HepG2 (cell line): ENCODE measurements around the gene HIC1.

Source experiments
- ESRRA ChIP-seq: sonication (generic); formaldehyde crosslinking; IDR thresholded peaks from 2 replicates; pipeline ENCODE4 v1.5.1; 2020; ENCODE audit warnings: mild to moderate bottlenecking, low read depth, missing genetic modification reagents
- GABPA ChIP-seq, 2 experiments: IDR thresholded peaks; 2 replicates each; pipeline ENCODE4 v1.6.1; 2011 to 2016; ENCODE audit warnings: low read depth in 2 of 2, low read length in 1 of 2, missing biosample characterization in 1 of 2, missing genetic modification characterization in 1 of 2
- HOMEZ ChIP-seq: IDR thresholded peaks from 2 replicates; pipeline ENCODE4 v1.6.1; 2016; ENCODE audit warnings: low read depth
- JUN ChIP-seq: sonication (generic); formaldehyde crosslinking; IDR thresholded peaks from 2 replicates; pipeline ENCODE4 v1.4.0; 2020; ENCODE audit warnings: mild to moderate bottlenecking, missing genetic modification reagents
- MTA3 ChIP-seq: sonication (generic); formaldehyde crosslinking; IDR thresholded peaks from 2 replicates; pipeline ENCODE4 v1.4.0; 2020; ENCODE audit warnings: missing genetic modification reagents
- POLR2AphosphoS5 ChIP-seq: IDR thresholded peaks from 2 replicates; pipeline ENCODE4 v1.6.1; 2012; ENCODE audit warnings: low read depth, low read length
- TCF12 ChIP-seq, 2 experiments: fragments of 450-650 bp in 1 of 2; sonication (generic) in 1 of 2; formaldehyde crosslinking in 1 of 2; IDR thresholded peaks; 2 replicates each; pipeline versions ENCODE4 v1.6.1 to v1.8.0; 2017 to 2022; ENCODE audit warnings: antibody characterized with exemption in 1 of 2, mild to moderate bottlenecking in 1 of 2, missing genetic modification reagents in 1 of 2, moderate library complexity in 1 of 2
- ZBTB26 ChIP-seq: IDR thresholded peaks from 2 replicates; pipeline ENCODE4 v1.6.1; 2016; ENCODE audit warnings: missing compliant biosample characterization, missing genetic modification reagents, borderline replicate concordance
- ZNF354B ChIP-seq: sonication (generic); formaldehyde crosslinking; IDR thresholded peaks from 2 replicates; pipeline ENCODE4 v1.8.0; 2022; ENCODE audit warnings: mild to moderate bottlenecking, missing genetic modification reagents
- ZNF430 ChIP-seq: sonication (generic); formaldehyde crosslinking; IDR thresholded peaks from 2 replicates; pipeline ENCODE4 v1.9.0; 2021; ENCODE audit warnings: mild to moderate bottlenecking, missing genetic modification reagents
- ZNF546 ChIP-seq: sonication (generic); formaldehyde crosslinking; conservative IDR thresholded peaks from 2 replicates; pipeline ENCODE4 v1.8.1; 2023; ENCODE audit warnings: mild to moderate bottlenecking, missing genetic modification reagents

GRCh38 chr17:2063261-2064146 lies 8.6 kb downstream of the HIC1 start:
- TF ChIP-seq ZNF354B (CRISPR knock-in tag) (no peak), ZBTB26 (CRISPR knock-in tag) (no peak), ZNF546 (CRISPR knock-in tag) (no peak), JUN (no peak), POLR2AphosphoS5 (no peak), MTA3 (CRISPR knock-in tag) (no peak), TCF12 (IDR thresholded peaks at IDR 0.05) (no peak), TCF12 (CRISPR knock-in tag; IDR thresholded peaks at IDR 0.05) (no peak), GABPA (IDR thresholded peaks at IDR 0.05; ENCODE audit: low read depth, low read length) (no peak), GABPA (CRISPR knock-in tag; IDR thresholded peaks at IDR 0.05; ENCODE audit: low read depth) (no peak), ZNF430 (CRISPR knock-in tag) (no peak), ESRRA (no peak), HOMEZ (CRISPR knock-in tag) (no peak)
